ENCODE data around the gene TPRG1. TPM values are rescaled to one million over a fixed set of nuclear protein-coding genes. Genes with fewer than 3 reads are reported as not detected.

The TPRG1 gene
- total and polyA plus RNA-seq, 2 of the 8 experiments (the other 6 are each of a cell fraction or from before 2014, with no cell fraction given) = 0.37 to 0.47 TPM

GRCh38 chr3:189353318-189353965 lies 181.7 kb downstream of the TPRG1 start:
- no peak overlapping the region for H3K14ac ChIP-seq (ENCODE audit: insufficient read length)
- no peaks in the 10 kb centered on the region for H3K9me3 ChIP-seq (ENCODE audit: insufficient read depth in 2 of 2, low read depth in 1 of 2, low read length in 1 of 2)
- no peaks in the 10 kb centered on the region for H3K79me1 ChIP-seq (ENCODE audit: low read depth, low read length)
- no peak overlapping the region for H2BK120ac ChIP-seq (replicated peaks; ENCODE audit: low read depth, low read length)
- H3K23me2 ChIP-seq (ENCODE audit: low read depth, low read length) = no peaks in the 10 kb centered on the region
- FAIRE-seq (no peak), DNase-seq (ENCODE audit: low read depth in 1 of 2, low spot score in 2 of 2) (no peak)
- H4K20me1 ChIP-seq (replicated peaks in 1 of 2; ENCODE audit: control insufficient read depth in 1 of 2, insufficient read depth in 2 of 2, low read length in 2 of 2) = no peaks in the 10 kb centered on the region
- POLR2A ChIA-PET (ENCODE audit: partially characterized antibody) = no interaction called here
- H3K18ac ChIP-seq (ENCODE audit: extremely low read depth, low read length) = no peak overlapping the region
- no peaks in the 10 kb centered on the region for H3K36me3 ChIP-seq (ENCODE audit: control insufficient read depth in 2 of 4, insufficient read depth in 4 of 4, low read length in 3 of 4)
- no peak overlapping the region for H3K56ac ChIP-seq (replicated peaks; ENCODE audit: insufficient read length, low read depth, low read length)
- no peak overlapping the region for H3K4ac ChIP-seq (replicated peaks; ENCODE audit: insufficient read length, low read depth, low read length)
- H2BK20ac ChIP-seq (ENCODE audit: low read length) = no peak overlapping the region
- peaks cover 0 to 1% (median 0%) of the 10 kb centered on the region in 4 experiments; a peak in 1 of 7 replicates for H3K27me3 ChIP-seq (replicated peaks in 1 of 4; ENCODE audit: control insufficient read depth in 3 of 4, extremely low read depth in 1 of 4, insufficient read depth in 3 of 4, low read length in 3 of 4)
- H3K27ac ChIP-seq (ENCODE audit: low read depth, low read length) = no peak overlapping the region
- H3K4me3 ChIP-seq (ENCODE audit: extremely low read depth in 1 of 4, insufficient read depth in 2 of 4, low read depth in 3 of 4, low read length in 4 of 4) = no peak overlapping the region
- H3K23ac ChIP-seq (ENCODE audit: insufficient read length) = no peak overlapping the region
- no peak overlapping the region for H3K9ac ChIP-seq (replicated peaks in 1 of 4; ENCODE audit: extremely low read depth in 1 of 4, low read depth in 3 of 4, low read length in 3 of 4)
- CTCF ChIA-PET (ENCODE audit: partially characterized antibody) = interaction anchor here (0.7 to 1.0 kb wide), 2 partner anchors 25 to 81 kb away, joined by 3 read pairs; no protein-coding TSS in a partner anchor
- no peak overlapping the region for H2AK5ac ChIP-seq (ENCODE audit: low read depth, low read length)
- no peaks in the 10 kb centered on the region for H3K79me2 ChIP-seq (ENCODE audit: control insufficient read depth in 1 of 2, insufficient read depth in 2 of 2, low read length in 2 of 2)
- no peak overlapping the region for H3K4me2 ChIP-seq (ENCODE audit: insufficient read depth in 1 of 2, low read depth in 2 of 2, low read length in 2 of 2)
- H2AFZ ChIP-seq (ENCODE audit: low read length) = no peak overlapping the region
- H2BK12ac ChIP-seq (ENCODE audit: low read depth, low read length) = no peak overlapping the region
- 97% methylated on average over 5 of the region's 5 CpGs; no CpG with 5 or more reads in 1 of the 2 experiments for WGBS, 2 experiments (ENCODE audit: extremely low coverage in 1 of 2, insufficient coverage in 1 of 2, insufficient read length in 1 of 2, insufficient replicate concordance in 2 of 2, low coverage in 1 of 2, low lambda C conversion rate in 2 of 2, missing lambda C conversion rate in 1 of 2)
- no peak overlapping the region for H2BK5ac ChIP-seq (ENCODE audit: low read depth, low read length)
- no peak overlapping the region for H4K91ac ChIP-seq (replicated peaks; ENCODE audit: insufficient read length, low read length)
- no peak overlapping the region for H4K5ac ChIP-seq (ENCODE audit: insufficient read length, low read depth, low read length)
- H4K8ac ChIP-seq (ENCODE audit: extremely low read depth, insufficient read depth, low read length) = no peak overlapping the region
- TF ChIP-seq TEAD4 (IDR thresholded peaks at IDR 0.05; ENCODE audit: low read depth, low read length) (no peak), PHF8 (conservative IDR thresholded peaks at IDR 0.05; ENCODE audit: low read depth, low read length) (no peak), CHD2 (IDR thresholded peaks at IDR 0.05; ENCODE audit: low read length) (no peak), POU5F1 (IDR thresholded peaks at IDR 0.05; ENCODE audit: low read depth, low read length) (no peak)
- H2BK15ac ChIP-seq (ENCODE audit: low read length) = no peak overlapping the region
- H3K4me1 ChIP-seq (replicated peaks in 1 of 4; ENCODE audit: control insufficient read depth in 3 of 4, insufficient read depth in 4 of 4, low read length in 3 of 4) = peaks cover 0 to 7% (median under 1%) of the 10 kb centered on the region in 4 experiments; a peak in 4 of 7 replicates

All from H1 (cell line).